Activated CD4-positive, alpha-beta T cell treated with anti-CD3 and anti-CD28 coated beads for 48 hours (primary cell): ENCODE measurements around the gene GRM4.

Source experiments
- DNase-seq: peaks from one replicate; pipeline ENCODE4 v3.0.0-alpha.2; 2020

Gene GRM4

DNA sequence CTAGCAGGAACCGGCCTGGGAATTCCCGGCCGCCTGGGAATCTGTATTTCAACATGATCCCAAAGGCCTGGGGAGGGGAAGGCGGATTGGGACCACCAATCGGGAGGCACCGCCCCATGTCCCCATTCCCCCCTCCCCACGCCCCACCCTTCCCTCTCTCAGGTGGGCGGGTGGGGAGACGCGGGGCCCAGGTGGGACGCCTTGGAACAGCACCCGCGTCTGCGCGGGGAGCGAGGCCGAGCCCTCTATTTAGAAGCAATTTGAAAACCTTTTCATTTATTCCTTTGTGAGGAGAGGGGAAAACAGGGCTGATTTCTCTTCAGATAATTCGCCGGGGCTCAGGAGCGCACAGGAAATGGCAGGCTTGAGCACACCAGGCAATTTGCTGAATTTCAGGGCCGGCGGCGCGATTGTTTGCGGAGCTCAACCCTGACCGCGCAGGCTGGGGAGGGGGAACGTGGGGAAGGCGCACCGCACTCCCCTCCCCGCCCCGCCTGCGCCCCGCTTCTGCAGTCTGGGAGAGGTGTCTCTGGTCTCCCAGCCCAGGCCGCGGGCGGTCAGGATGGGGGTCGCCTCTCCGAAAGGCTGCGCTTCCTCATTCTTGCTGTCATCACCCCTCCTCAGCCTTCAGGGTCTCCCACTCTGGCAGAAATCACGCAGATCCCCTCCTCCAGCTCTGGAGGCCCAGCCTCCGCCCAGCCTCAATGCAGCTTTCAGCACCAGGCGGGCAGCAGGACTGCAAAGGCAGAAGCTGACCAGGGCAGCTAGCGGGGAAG is 170.0 kb downstream of the GRM4 start:
- peak; percentile 12 for DNase-seq

DNA sequence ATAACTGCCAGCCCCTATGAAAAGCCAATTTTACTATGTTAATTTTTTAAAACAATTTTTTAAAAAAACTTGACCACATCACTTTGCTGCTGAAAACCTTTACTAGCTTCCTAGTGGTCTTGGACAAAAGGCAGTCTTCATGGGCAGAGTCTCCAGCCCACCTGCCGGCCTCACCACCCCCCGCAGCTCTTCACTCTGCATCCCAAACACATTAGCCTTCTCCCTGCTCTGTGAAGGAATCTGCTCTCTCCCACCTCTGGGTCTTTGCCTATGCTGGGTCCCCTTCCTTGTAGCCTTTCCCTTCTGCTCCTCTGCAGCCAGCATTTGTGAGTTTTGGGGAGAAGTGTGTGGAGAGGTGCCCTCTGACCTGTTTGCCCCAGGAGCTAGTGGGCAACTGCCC is 171.4 kb downstream of the GRM4 start:
- no peak for DNase-seq

DNA sequence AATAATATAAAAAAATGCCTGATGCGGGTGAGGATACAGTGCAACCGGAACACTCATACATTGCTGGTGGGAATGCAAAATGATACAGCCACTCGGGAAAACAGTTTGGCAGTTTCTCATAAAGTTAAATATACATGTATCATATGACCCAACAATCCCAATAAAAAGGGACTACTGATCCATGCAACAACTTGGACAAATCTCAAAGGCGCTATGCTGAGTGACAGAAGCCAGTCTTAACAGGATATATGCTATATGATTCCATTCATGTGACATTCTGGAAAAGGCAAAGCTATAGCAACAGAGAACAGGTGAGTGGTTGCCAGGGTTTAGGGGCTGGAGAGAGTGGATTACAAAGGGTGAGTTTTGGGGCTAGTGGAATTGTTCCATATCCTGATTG is 171.9 kb downstream of the GRM4 start:
- DNase-seq, result no peak

DNA sequence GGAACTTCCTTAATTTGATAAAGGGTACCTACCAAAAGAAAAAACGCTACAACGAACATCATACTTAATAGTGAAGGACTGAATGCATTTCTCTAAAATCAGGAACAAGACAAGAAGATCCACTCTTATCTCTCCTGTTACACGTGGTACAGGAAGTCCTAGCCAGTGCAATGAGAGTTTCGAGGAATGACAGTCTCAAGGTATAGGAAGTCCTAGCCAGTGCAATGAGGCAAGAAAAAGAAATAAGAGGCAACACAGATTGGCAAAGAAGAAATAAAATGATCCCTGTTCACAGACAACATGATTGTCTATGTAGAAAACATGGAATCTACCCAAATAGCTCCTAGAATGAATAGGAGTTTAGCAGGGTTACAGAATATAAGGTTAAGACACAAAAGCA is 174.3 kb downstream of the GRM4 start:
- no peak for DNase-seq
